GM12864 (cell line): Measurements from ENCODE around the gene ARL6IP4.
A peak's percentile ranks its signal among the peaks of the same experiment; 100 is the strongest.

Experiments used
- DNase-seq: peaks from one replicate; pipeline ENCODE4 v3.0.0-alpha.2; 2011; ENCODE audit warnings: low read depth
- H3K4me3 ChIP-seq: 2 replicates; pipeline ENCODE4 v1.5.1; 2011; ENCODE audit warnings: mild to moderate bottlenecking, low read depth, low read length, control low read depth
- CTCF ChIP-seq: IDR thresholded peaks from 2 replicates; pipeline ENCODE4 v1.5.1; 2011; ENCODE audit warnings: low read depth, mild to moderate bottlenecking, moderate library complexity, low read length, control low read depth, inconsistent platforms; ENCODE audit errors: missing control alignments

The ARL6IP4 gene

GRCh38 chr12:122949405-122949804 is 31.1 kb upstream of the ARL6IP4 start:
- no peak for TF ChIP-seq CTCF
- no peak for DNase-seq
- H3K4me3 ChIP-seq = no peak overlapping the region

DNA sequence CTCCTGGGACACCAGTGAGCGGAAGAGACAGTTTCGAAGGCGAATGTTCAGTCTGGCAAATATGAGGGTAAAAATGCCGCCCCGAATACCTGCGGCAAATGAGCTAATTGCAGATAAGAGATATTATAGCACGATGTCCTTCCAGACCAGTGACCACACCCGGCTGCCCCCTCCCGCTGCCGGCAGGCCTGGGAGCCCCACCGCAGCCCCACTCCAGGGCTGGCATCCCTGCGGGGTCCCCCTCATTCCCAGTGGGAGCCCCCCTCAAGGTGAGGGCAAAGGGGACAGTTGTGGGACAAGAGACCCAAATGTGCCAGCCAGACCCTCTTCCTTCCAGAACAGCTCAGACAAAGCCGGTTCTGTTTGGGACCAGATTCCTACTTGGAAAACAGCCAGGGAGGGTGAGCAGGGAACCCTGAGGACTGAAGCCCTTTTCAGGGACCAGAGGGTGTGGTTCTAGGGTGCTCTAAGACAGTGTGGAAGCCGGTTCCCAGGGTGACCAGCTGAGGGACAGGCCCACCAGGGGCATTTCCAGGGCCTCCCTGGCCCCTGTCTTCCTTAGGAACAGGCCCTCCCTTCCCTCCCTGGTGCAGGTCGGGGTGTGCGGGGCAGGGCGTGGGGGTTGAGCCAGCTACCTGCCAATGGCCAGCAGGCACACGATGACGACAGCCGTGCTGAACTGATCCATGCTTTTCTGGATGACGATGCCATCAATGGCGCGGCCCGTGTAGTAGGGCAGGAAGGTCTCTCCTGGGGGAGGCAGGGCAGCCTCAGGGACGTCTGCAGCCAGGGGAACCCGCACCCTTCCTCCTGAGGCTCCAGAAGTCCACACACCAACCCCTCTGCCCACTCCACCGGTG is 30.4 kb upstream of the ARL6IP4 start:
- no peak overlapping the region for H3K4me3 ChIP-seq
- TF ChIP-seq CTCF = no peak
- no peak for DNase-seq

GRCh38 chr12:122951406-122951805 is 29.1 kb upstream of the ARL6IP4 start:
- DNase-seq = no peak
- TF ChIP-seq CTCF = no peak

DNA sequence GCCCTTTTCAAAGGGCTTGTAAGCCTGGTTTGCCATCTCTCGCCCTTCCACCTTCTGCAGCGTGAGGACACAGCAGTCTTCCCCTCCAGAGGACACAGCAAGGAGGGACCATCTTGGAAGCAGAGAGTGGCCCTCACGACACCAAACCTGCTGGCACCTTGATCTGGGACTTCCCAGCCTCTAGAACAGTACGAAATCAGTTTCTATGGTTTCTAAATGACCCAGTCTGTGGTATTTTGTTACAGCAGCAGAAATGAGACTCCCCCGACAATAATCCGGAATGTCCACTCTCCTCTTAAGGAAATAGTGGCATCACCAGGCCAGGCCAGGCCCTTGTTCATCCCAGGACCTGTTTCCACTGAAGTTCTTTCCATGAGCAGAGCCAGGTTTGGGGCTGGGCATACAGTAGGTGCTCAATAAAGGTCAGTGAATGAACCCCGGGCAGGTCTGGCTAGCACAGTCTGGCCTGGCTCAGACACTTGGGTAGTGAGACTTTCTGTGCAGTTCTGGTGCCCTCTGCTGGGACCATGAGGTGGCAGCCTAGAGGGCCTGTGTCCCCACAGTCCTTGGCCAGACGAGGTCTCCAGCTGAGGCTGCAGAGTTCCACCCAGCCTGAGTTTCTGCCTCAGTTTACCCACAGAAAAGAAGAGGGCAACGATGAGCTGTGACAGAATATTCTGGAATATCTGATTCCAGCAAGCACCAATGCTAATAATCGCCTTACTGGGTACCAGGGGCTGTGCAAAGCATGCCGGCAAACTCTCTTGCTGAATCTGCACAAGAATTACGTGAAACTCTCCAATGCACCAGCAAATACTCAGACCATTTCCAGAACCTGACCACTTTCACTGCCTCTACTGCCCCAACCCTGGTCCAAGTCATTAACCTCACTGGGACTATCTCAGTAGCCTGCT is 28.2 kb upstream of the ARL6IP4 start:
- TF ChIP-seq CTCF = peak; percentile 94
- no peak for DNase-seq

More at GRCh38 chr12:122951406-122951805, 29.1 kb upstream of the ARL6IP4 start:
- H3K4me3 ChIP-seq = no peak overlapping the region

GRCh38 chr12:122955156-122955555 is 25.3 kb upstream of the ARL6IP4 start:
- no peak for DNase-seq
- H3K4me3 ChIP-seq = no peak overlapping the region
- TF ChIP-seq CTCF = no peak

More for the DNA sequence above, 28.2 kb upstream of the ARL6IP4 start:
- no peak overlapping the region for H3K4me3 ChIP-seq

DNA sequence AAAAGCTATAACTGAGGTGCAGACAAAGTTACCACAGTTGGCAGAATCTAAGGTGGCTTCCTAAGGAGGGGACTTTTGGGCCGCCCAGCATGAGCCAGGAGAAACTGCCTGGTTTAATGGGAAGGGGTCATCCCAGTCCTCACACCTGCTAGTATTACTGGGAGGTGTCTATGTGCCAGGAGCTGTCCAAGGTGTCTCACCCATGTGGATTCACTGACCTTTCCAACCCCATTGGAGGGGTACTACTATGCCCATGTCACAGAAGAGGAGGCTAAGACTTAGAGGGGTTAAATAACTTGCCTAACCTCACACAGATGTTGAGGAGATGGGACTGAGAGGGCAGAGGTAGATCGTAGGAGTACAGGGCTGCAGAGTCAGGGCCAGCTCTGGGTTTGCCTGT is 24.4 kb upstream of the ARL6IP4 start:
- TF ChIP-seq CTCF = no peak
- no peak overlapping the region for H3K4me3 ChIP-seq
- no peak for DNase-seq
